Body of pancreas (tissue), 4 donors: ENCODE results near the gene KNDC1. TPM values are rescaled to one million over a fixed set of nuclear protein-coding genes. Genes with fewer than 3 reads are reported as not detected.

Experiments
- ATAC-seq: fragments of 150-250 bp; one replicate; pipeline ENCODE4 v1.9.1; 2016
- DNase-seq, 4 donors: peaks; one replicate each; pipeline ENCODE4 v3.0.0-alpha.2; 2019
- H3K27ac ChIP-seq, 4 donors: fragments of 200-600 bp; sonication (generic); 1 replicate in 3 of 4; 2 replicates in 1 of 4; pipeline versions ENCODE4 v1.5.1 to v1.6.1; 2016 to 2019; ENCODE audit warnings: mild to moderate bottlenecking in 1 of 4, mixed read lengths in 1 of 4, moderate library complexity in 1 of 4
- H3K27me3 ChIP-seq, 2 donors: fragments of 200-600 bp; sonication (generic); one replicate each; pipeline ENCODE4 v1.6.0; 2016; ENCODE audit warnings: mild to moderate bottlenecking in 1 of 2
- H3K36me3 ChIP-seq, 2 donors: fragments of 200-600 bp; sonication (generic); replicated peaks in 1 of 2; 2 replicates each; pipeline ENCODE4 v1.5.1; 2016; ENCODE audit warnings: low read depth in 2 of 2; ENCODE audit not compliant: insufficient read depth in 1 of 2
- H3K4me1 ChIP-seq: fragments of 200-600 bp; sonication (generic); one replicate; pipeline ENCODE4 v1.6.0; 2016
- H3K4me3 ChIP-seq, 2 donors: fragments of 200-600 bp; sonication (generic); 1 replicate in 1 of 2; 2 replicates in 1 of 2; pipeline ENCODE4 v1.5.1; 2016 to 2019
- H3K9me3 ChIP-seq, 3 donors: fragments of 200-600 bp; sonication (generic); 1 replicate in 2 of 3; 2 replicates in 1 of 3; pipeline ENCODE4 v1.5.1; 2016
- POLR2A ChIP-seq, 3 donors: fragments of 450-650 bp; IDR thresholded peaks; one replicate each; pipeline ENCODE4 v1.6.1; 2016; ENCODE audit warnings: antibody characterized with exemption in 3 of 3, mild to moderate bottlenecking in 2 of 3
- WGBS, 2 donors: methylation state at CpG; one replicate each; pipeline ENCODE4 v1.1.5; 2017; 5-methylcytosine and 5-hydroxymethylcytosine counted together
- intact Hi-C: fragments of 100-400 bp; cut with DNase I; formaldehyde crosslinking; loops from one replicate; pipeline ENCODE4 v1.15.1; 2023
- total RNA-seq, 2 donors: library from RNA; depleted of rRNA; stranded (reverse); fragments of >200 nt; gene quantifications; one replicate each; pipeline ENCODE4 v1.1.0, GENCODE V29; 2016
- TF ChIP-seq, protein P1 (sequence below), 7 experiments: fragments of 450-650 bp in 4 of 7; fragments of 200-600 bp in 3 of 7; sonication (generic) in 3 of 7; IDR thresholded peaks; one replicate each; pipeline ENCODE4 v1.5.1; 2016 to 2019; ENCODE audit warnings: antibody characterized with exemption in 7 of 7

Gene KNDC1
- total RNA-seq, 2 donors from 2014 or later = 0.52 to 3.3 TPM

DNA sequence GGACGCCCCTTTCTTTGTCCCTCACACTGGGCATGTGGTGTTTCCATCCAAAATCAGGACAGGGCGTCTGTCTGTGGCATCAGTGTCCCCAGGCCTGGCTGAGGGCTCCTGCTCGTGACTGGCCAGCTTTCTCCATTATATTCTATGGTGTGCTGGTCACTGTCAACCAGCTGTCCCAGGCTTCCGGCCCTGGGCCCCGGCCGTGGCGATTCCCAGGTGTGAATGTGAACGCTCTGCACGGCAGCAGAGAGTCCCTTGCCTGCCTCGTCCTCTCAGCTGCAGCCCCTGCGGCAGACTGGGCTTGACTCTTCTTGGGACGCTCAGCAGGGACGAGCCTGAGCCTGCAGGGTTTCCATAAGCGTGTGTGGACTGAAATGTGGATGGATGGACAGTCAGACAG lies 64.1 kb downstream of the KNDC1 start:
- no peak for DNase-seq
- Histone ChIP-seq H3K27ac (no peak overlapping the region), H3K9me3 (no peaks in the 10 kb centered on the region), H3K4me3 (no peak overlapping the region), H3K36me3 (no peaks in the 10 kb centered on the region), H3K27me3 (peaks cover 0 to 4% of the 10 kb centered on the region in 2 donors), H3K4me1 (no peaks in the 10 kb centered on the region)
- intact Hi-C loops = no loop called here
- TF ChIP-seq POLR2A (IDR thresholded peaks at IDR 0.05) = no peak
- TF ChIP-seq, protein P1, sequence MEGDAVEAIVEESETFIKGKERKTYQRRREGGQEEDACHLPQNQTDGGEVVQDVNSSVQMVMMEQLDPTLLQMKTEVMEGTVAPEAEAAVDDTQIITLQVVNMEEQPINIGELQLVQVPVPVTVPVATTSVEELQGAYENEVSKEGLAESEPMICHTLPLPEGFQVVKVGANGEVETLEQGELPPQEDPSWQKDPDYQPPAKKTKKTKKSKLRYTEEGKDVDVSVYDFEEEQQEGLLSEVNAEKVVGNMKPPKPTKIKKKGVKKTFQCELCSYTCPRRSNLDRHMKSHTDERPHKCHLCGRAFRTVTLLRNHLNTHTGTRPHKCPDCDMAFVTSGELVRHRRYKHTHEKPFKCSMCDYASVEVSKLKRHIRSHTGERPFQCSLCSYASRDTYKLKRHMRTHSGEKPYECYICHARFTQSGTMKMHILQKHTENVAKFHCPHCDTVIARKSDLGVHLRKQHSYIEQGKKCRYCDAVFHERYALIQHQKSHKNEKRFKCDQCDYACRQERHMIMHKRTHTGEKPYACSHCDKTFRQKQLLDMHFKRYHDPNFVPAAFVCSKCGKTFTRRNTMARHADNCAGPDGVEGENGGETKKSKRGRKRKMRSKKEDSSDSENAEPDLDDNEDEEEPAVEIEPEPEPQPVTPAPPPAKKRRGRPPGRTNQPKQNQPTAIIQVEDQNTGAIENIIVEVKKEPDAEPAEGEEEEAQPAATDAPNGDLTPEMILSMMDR (IDR thresholded peaks at IDR 0.05) = no peak
- no peak for ATAC-seq
- WGBS, 2 donors = 37 to 58% methylated on average over 4 to 14 of the region's 14 CpGs

DNA sequence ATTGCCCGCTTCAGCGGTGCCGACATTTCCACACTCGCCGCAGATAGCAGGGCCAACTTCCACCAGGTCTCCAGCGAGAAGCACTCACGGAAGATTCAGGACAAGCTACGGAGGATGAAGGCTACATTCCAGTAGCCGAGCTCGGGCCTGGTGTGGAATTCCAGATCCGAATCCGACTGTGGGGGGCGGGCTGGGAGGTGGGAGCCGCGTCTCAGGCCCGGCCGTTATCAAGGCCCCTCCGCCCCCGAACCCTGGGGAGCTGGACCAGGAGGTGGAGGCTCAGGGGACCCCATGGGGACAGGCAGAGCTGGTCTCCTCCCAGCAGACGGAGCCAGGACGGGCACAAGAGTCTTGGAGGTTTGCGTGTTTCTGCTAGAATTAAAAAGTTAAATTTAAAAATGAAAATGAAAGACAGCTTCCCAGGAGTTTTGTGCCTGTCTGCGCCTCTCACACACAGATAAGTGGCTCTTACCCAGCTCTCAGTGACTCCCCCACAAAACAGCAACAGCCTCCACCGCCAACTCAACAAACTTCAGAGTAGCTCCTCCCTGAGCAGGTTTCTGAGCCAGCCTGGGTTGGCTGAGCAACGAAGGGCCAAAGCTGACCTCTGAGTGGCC lies 64.8 kb downstream of the KNDC1 start:
- TF ChIP-seq, protein P1 (IDR thresholded peaks at IDR 0.05) = no peak
- no peak for TF ChIP-seq POLR2A (IDR thresholded peaks at IDR 0.05)
- no peaks in the 10 kb centered on the region for H3K9me3 ChIP-seq
- no peaks in the 10 kb centered on the region for H3K4me1 ChIP-seq
- ATAC-seq (no peak), DNase-seq (no peak)
- H3K27me3 ChIP-seq = peaks cover 0 to 9% of the 10 kb centered on the region in 2 donors
- no peak overlapping the region for H3K4me3 ChIP-seq
- 39 to 42% methylated on average over 13 to 24 of the region's 25 CpGs for WGBS, 2 donors
- intact Hi-C loops = no loop called here
- no peaks in the 10 kb centered on the region for H3K36me3 ChIP-seq
- H3K27ac ChIP-seq = no peak overlapping the region

DNA sequence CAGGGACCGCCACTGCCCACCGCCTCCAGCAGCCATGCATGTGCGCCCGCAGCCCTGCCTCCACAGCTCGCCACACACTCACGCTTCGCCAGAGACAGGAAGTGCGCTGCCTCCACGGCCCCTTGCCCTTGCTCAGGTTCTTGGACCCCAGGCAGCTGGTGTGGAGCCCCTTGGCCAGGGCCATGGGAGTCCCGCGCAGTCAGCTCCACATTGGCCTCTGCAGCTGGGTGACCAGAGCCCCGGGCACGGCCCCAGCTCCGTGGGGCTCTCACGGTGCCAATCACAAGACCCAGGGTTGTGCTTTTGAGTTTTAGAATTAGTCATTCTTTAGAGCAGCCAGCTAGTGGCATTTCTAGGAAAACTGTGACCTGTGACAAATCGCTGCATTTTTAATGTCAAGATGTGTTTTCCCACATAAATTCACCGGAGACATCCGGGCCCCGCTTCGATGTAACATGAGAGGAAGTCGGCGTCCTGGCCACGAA lies 65.7 kb downstream of the KNDC1 start:
- Histone ChIP-seq H3K27ac (no peak overlapping the region), H3K36me3 (no peaks in the 10 kb centered on the region), H3K4me1 (peaks cover 5% of the 10 kb centered on the region), H3K27me3 (peaks cover 0 to 9% of the 10 kb centered on the region in 2 donors), H3K4me3 (no peak overlapping the region), H3K9me3 (no peaks in the 10 kb centered on the region)
- ATAC-seq (no peak), DNase-seq (no peak)
- WGBS, 2 donors = 60 to 81% methylated on average over 12 to 23 of the region's 23 CpGs
- no peak for TF ChIP-seq POLR2A (IDR thresholded peaks at IDR 0.05)
- TF ChIP-seq, protein P1 (IDR thresholded peaks at IDR 0.05) = no peak
- intact Hi-C loops = no loop called here

DNA sequence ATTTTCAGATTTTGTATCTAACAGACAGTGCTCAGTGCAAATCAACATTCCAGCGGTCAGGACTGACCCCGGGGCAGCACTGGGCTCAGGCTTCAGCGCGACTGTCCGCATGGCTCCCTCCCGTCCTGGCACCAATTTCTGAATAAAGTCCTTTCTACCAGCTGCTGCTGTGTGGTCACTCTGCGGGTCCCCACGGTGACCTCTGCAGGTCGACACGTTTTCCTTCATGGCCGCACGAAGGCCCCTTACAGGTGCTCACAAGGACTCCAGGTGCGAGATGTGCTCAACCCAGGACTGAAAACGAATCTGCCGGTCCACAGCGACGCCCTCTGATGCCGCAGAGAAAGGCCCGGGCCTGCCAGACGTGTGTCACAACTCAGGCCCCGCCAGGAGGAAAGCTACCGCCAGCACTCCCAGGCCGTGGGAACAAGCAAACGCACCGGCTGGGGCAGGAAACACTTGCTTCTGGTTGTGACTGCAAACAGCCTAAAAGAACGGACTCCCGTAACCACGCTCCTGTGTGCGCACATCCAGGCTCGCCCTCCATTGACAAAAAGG lies 66.3 kb downstream of the KNDC1 start:
- Histone ChIP-seq H3K4me3 (no peak overlapping the region), H3K36me3 (no peaks in the 10 kb centered on the region), H3K27ac (no peak overlapping the region), H3K9me3 (no peaks in the 10 kb centered on the region), H3K27me3 (peaks cover 0 to 9% of the 10 kb centered on the region in 2 donors), H3K4me1 (peaks cover 5% of the 10 kb centered on the region)
- intact Hi-C loops = no loop called here
- no peak for DNase-seq
- no peak for TF ChIP-seq POLR2A (IDR thresholded peaks at IDR 0.05)
- TF ChIP-seq, protein P1 (IDR thresholded peaks at IDR 0.05) = no peak
- 37 to 38% methylated on average over 22 to 29 of the region's 30 CpGs for WGBS, 2 donors
- no peak for ATAC-seq

DNA sequence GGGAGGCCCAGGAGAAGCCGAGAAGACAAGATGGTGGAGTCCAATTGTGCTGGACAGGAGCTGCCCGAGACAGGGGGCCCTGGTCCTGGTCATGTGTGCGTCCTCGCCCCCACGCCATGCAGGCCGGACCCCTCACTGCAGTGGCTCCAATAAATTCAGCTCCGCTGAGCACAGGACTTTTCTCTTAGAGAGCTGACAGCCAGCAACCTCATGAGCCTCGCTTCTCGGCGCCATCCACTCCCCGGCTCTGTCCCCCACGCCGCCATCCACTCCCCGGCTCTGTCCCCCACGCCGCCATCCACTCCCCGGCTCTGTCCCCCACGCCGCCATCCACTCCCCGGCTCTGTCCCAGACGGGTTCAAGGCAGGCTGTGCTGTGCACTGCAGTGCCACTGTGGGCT lies 67.2 kb downstream of the KNDC1 start:
- Histone ChIP-seq H3K27me3 (peaks cover 0 to 9% of the 10 kb centered on the region in 2 donors), H3K27ac (no peak overlapping the region), H3K9me3 (no peaks in the 10 kb centered on the region), H3K36me3 (no peaks in the 10 kb centered on the region), H3K4me1 (peaks cover 5% of the 10 kb centered on the region), H3K4me3 (no peak overlapping the region)
- DNase-seq = no peak
- no peak for ATAC-seq
- TF ChIP-seq, protein P1 (IDR thresholded peaks at IDR 0.05) = no peak
- WGBS, 2 donors = 69 to 76% methylated on average over 19 to 21 of the region's 21 CpGs
- intact Hi-C loops = no loop called here
